Muscle layer of duodenum (tissue), 2 donors: ENCODE results near the gene ZSCAN1.

Source experiments
- H3K27ac ChIP-seq: one replicate; pipeline ENCODE4 v1.7.0; 2013; ENCODE audit warnings: mild to moderate bottlenecking, low read length
- H3K27me3 ChIP-seq: one replicate; pipeline ENCODE4 v1.7.0; 2013; ENCODE audit warnings: low read depth, mild to moderate bottlenecking, control low read depth, low read length
- H3K36me3 ChIP-seq, 2 donors: one replicate each; pipeline ENCODE4 v1.7.0; 2013; ENCODE audit warnings: low read length in 2 of 2, control low read depth in 1 of 2, mild to moderate bottlenecking in 1 of 2; ENCODE audit not compliant: insufficient read depth in 2 of 2, control insufficient read depth in 1 of 2
- H3K4me1 ChIP-seq, 2 donors: one replicate each; pipeline ENCODE4 v1.7.0; 2013; ENCODE audit warnings: low read length in 2 of 2, mild to moderate bottlenecking in 2 of 2, control low read depth in 1 of 2, moderate library complexity in 1 of 2; ENCODE audit not compliant: insufficient read depth in 2 of 2, control insufficient read depth in 1 of 2
- H3K4me3 ChIP-seq, 2 donors: one replicate each; pipeline ENCODE4 v1.7.0; 2013; ENCODE audit warnings: low read length in 2 of 2, low read depth in 1 of 2, mild to moderate bottlenecking in 1 of 2
- H3K9me3 ChIP-seq, 2 donors: one replicate each; pipeline ENCODE4 v1.7.0; 2013; ENCODE audit warnings: low read length in 2 of 2, control low read depth in 1 of 2, mild to moderate bottlenecking in 1 of 2; ENCODE audit not compliant: control insufficient read depth in 1 of 2
- donor health status: healthy.

ZSCAN1 gene

GRCh38 chr19:58085348-58085875 lies 51.6 kb downstream of the ZSCAN1 start:
- H3K36me3 ChIP-seq: peaks cover 9 to 69% of the 10 kb centered on the region in 2 donors
- H3K27me3 ChIP-seq: no peaks in the 10 kb centered on the region
- H3K4me1 ChIP-seq: no peaks in the 10 kb centered on the region
- H3K27ac ChIP-seq: no peak overlapping the region
- H3K9me3 ChIP-seq: peaks cover 0 to 58% of the 10 kb centered on the region in 2 donors
- H3K4me3 ChIP-seq: peak overlapping the region in 1 of 2 donors; percentile 35

- peaks cover 9 to 75% of the 10 kb centered on the region in 2 donors for H3K36me3 ChIP-seq
- H3K9me3 ChIP-seq: peaks cover 0 to 45% of the 10 kb centered on the region in 2 donors
- H3K27me3 ChIP-seq: no peaks in the 10 kb centered on the region
- H3K4me1 ChIP-seq: no peaks in the 10 kb centered on the region
- H3K27ac ChIP-seq: no peak overlapping the region
- peak overlapping the region in 1 of 2 donors; percentile 35 for H3K4me3 ChIP-seq
Measured at GRCh38 chr19:58086825-58087710, 53.2 kb downstream of the ZSCAN1 start.

GRCh38 chr19:58088521-58089052 lies 54.8 kb downstream of the ZSCAN1 start:
- no peaks in the 10 kb centered on the region for H3K27me3 ChIP-seq
- H3K9me3 ChIP-seq: peaks cover 0 to 46% of the 10 kb centered on the region in 2 donors
- H3K4me1 ChIP-seq: no peaks in the 10 kb centered on the region
- no peak overlapping the region for H3K27ac ChIP-seq
- no peak overlapping the region for H3K4me3 ChIP-seq
- peaks cover 11 to 71% of the 10 kb centered on the region in 2 donors for H3K36me3 ChIP-seq

- Histone ChIP-seq H3K9me3 (peaks cover 0 to 38% of the 10 kb centered on the region in 2 donors), H3K36me3 (peaks cover 11 to 59% of the 10 kb centered on the region in 2 donors)
Measured at GRCh38 chr19:58089846-58090245, 56.0 kb downstream of the ZSCAN1 start.

GRCh38 chr19:58091251-58091995 lies 57.6 kb downstream of the ZSCAN1 start:
- Histone ChIP-seq H3K4me3 (peak overlapping the region in 1 of 2 donors; percentile 2), H3K27ac (no peak overlapping the region), H3K36me3 (peaks cover 3 to 59% of the 10 kb centered on the region in 2 donors), H3K9me3 (peaks cover 0 to 42% of the 10 kb centered on the region in 2 donors), H3K4me1 (peaks cover 0 to 4% of the 10 kb centered on the region in 2 donors), H3K27me3 (no peaks in the 10 kb centered on the region)

More at GRCh38 chr19:58089846-58090245, 56.0 kb downstream of the ZSCAN1 start:
- Histone ChIP-seq H3K27me3 (no peaks in the 10 kb centered on the region), H3K4me1 (no peaks in the 10 kb centered on the region), H3K27ac (no peak overlapping the region), H3K4me3 (peak overlapping the region in 1 of 2 donors; percentile 27)

GRCh38 chr19:58093071-58093470 lies 59.2 kb downstream of the ZSCAN1 start:
- H3K4me1 ChIP-seq: peaks cover 4 to 15% of the 10 kb centered on the region in 2 donors
- peak overlapping the region in 1 of 2 donors; percentile 2 for H3K4me3 ChIP-seq
- H3K9me3 ChIP-seq: peaks cover 0 to 32% of the 10 kb centered on the region in 2 donors
- H3K27ac ChIP-seq: no peak overlapping the region
- no peaks in the 10 kb centered on the region for H3K27me3 ChIP-seq
- peaks cover 2 to 46% of the 10 kb centered on the region in 2 donors for H3K36me3 ChIP-seq

DNA sequence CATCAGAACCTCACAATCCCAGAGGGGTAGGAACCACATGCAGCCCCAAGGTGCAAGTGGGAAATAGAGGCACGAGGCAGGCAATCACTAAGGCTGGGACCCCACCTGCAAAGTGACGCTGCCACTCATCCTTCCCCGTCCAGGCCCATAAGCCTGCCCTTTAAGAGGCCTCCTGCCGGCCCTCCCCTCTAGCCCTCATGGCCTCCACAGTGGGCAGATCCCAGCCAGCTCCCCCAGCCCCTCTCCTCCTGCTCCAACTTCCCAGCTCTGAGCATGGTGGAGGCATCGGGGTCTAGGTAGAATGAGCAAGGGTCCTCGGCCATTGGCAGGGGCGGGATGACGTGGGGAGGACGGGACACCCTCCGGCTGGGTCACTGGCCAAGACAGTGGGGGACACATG lies 61.5 kb downstream of the ZSCAN1 start:
- peaks cover 0 to 31% of the 10 kb centered on the region in 2 donors for H3K9me3 ChIP-seq
- no peaks in the 10 kb centered on the region for H3K27me3 ChIP-seq
- H3K27ac ChIP-seq: no peak overlapping the region
- H3K4me1 ChIP-seq: peaks cover 4 to 15% of the 10 kb centered on the region in 2 donors
- peaks cover 2 to 35% of the 10 kb centered on the region in 2 donors for H3K36me3 ChIP-seq
- H3K4me3 ChIP-seq: peak overlapping the region in 1 of 2 donors; percentile 98

DNA sequence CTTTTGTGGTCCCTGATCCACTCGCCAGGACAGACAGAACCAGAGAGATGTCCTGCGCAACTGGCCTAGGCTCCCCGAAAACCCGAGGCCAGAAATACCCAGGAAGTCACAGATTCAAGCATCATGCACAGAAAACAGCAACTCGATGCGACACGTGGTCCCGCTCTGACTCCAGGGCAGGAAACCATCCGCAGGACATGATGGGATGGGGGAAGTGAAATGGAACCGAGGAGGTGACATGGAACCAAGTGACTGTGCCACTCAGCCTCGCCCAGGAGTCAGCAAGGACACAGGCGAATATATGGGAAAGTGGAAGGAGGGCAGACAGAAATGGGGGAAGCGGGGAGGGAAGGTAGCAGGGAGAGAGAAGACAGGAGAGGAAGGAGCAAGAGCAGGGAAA lies 63.1 kb downstream of the ZSCAN1 start:
- Histone ChIP-seq H3K4me3 (peak overlapping the region; percentile 59 to 98), H3K27ac (no peak overlapping the region), H3K9me3 (peaks cover 0 to 31% of the 10 kb centered on the region in 2 donors), H3K27me3 (no peaks in the 10 kb centered on the region), H3K36me3 (peaks cover 2 to 30% of the 10 kb centered on the region in 2 donors), H3K4me1 (peaks cover 4 to 15% of the 10 kb centered on the region in 2 donors)

DNA sequence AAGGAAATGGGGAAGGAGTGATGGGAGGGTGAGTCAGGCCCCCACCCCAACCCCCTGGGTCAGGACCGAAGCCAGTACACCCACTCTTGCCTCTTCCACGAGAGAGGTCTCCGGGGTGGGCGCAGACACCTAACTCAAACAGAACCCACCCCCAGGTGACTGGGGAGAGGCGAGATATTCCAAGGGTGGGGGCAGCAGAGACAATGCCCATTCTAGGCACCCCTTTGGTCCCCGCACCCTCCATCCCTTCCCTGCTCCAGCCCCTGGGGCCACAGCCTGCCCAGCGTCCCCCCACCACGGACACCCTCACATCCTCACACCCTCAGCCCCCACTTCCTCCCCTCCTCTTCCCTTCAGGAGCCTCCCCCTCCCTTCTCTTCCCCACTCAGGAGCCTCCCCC lies 63.5 kb downstream of the ZSCAN1 start:
- Histone ChIP-seq H3K27ac (no peak overlapping the region), H3K27me3 (no peaks in the 10 kb centered on the region), H3K4me3 (peak overlapping the region; percentile 59 to 98), H3K9me3 (peaks cover 0 to 31% of the 10 kb centered on the region in 2 donors), H3K4me1 (peaks cover 4 to 15% of the 10 kb centered on the region in 2 donors), H3K36me3 (peaks cover 2 to 26% of the 10 kb centered on the region in 2 donors)

- peaks cover 2 to 25% of the 10 kb centered on the region in 2 donors for H3K36me3 ChIP-seq
- H3K27ac ChIP-seq: peak within 1 kb of the TSS; percentile 97
- peaks cover 4 to 15% of the 10 kb centered on the region in 2 donors for H3K4me1 ChIP-seq
- peaks cover 0 to 27% of the 10 kb centered on the region in 2 donors for H3K9me3 ChIP-seq
- peak within 1 kb of the TSS; percentile 75 to 98 for H3K4me3 ChIP-seq
- no peaks in the 10 kb centered on the region for H3K27me3 ChIP-seq
Measured at GRCh38 chr19:58097781-58098681, 64.2 kb downstream of the ZSCAN1 start, which contains the start of gene ZSCAN18. ZSCAN18 (minus strand) TSS chr19:58098231; CDS start chr19:58090267, 7,964 bp downstream.
